Nephron progenitor cell (in vitro differentiated cells): Measurements from ENCODE around the gene PDE4D.

Source experiments
- DNase-seq: peaks from one replicate; pipeline ENCODE4 v3.0.0; 2021
- H3K27ac Mint-ChIP-seq: 2 replicates; pipeline ENCODE4 v1.8.0; 2021; ENCODE audit warnings: mild to moderate bottlenecking, moderate library complexity, mixed read lengths
- H3K27me3 Mint-ChIP-seq: 2 replicates; pipeline ENCODE4 v1.8.0; 2021; ENCODE audit warnings: mild to moderate bottlenecking, low read depth, mixed read lengths; ENCODE audit not compliant: poor library complexity
- H3K36me3 Mint-ChIP-seq: 2 replicates; pipeline ENCODE4 v1.8.0; 2021; ENCODE audit warnings: low read depth, mixed read lengths
- H3K4me1 Mint-ChIP-seq: 2 replicates; pipeline ENCODE4 v1.8.0; 2021; ENCODE audit warnings: mixed read lengths
- H3K4me3 Mint-ChIP-seq: 2 replicates; pipeline ENCODE4 v1.8.0; 2021; ENCODE audit warnings: mild to moderate bottlenecking, moderate library complexity, mixed read lengths
- H3K9me3 Mint-ChIP-seq: 2 replicates; pipeline ENCODE4 v1.8.0; 2021; ENCODE audit warnings: mild to moderate bottlenecking, moderate library complexity, mixed read lengths
- TF ChIP-seq, protein P1 (sequence below): fragments of 200-600 bp; sonication (generic); IDR thresholded peaks from 2 replicates; pipeline ENCODE4 v1.5.0; 2021; ENCODE audit warnings: antibody characterized with exemption

Gene PDE4D

DNA sequence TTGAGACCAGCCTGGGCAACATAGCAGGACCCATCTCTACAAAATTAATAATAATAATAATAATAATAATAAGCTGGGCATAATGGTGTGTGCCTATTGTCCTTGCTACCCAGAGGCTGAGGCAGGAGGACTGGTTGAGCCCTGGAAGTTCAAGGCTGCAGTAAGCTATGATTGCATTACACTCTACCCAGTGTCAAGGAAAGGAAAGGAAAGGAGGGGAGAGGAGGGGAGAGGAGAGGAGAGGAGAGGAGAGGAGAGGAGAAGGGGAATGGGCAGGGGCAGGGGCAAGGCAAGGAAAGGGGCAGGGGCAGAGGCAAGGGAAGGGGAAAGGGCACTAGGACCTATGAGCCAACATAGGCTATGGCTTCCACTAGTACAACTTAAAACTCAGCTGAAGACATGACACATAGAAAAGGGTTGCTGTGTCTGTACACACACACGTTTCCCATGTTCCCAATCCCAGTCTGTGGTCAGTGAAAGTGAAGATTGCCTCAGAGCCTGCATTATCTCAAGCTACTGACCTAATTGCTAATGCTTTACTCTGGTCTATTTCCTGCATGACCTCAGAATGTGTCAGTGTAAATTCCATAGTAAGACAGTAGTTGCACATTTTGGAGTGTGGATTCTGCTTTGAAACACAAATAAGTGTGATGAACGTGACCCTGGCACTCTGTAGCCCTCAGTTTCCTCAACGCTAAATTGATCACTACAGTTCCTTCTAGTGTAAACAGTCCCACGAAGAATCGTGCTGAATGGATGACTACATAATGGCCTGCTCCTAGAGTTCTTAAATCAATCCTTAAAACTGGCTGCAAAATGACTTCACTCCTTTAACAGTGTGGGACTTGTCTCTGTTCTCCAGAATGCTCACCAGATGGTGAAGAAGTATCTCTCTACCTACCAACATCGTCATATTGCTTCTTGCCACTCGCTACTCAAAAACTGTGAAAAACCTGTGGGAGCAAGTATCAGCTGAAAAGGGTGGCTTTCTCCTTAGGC is 813.6 kb downstream of the PDE4D start:
- DNase-seq, result no peak
- H3K4me1 Mint-ChIP-seq, result peaks cover 40% of the 10 kb centered on the region
- TF ChIP-seq, protein P1, sequence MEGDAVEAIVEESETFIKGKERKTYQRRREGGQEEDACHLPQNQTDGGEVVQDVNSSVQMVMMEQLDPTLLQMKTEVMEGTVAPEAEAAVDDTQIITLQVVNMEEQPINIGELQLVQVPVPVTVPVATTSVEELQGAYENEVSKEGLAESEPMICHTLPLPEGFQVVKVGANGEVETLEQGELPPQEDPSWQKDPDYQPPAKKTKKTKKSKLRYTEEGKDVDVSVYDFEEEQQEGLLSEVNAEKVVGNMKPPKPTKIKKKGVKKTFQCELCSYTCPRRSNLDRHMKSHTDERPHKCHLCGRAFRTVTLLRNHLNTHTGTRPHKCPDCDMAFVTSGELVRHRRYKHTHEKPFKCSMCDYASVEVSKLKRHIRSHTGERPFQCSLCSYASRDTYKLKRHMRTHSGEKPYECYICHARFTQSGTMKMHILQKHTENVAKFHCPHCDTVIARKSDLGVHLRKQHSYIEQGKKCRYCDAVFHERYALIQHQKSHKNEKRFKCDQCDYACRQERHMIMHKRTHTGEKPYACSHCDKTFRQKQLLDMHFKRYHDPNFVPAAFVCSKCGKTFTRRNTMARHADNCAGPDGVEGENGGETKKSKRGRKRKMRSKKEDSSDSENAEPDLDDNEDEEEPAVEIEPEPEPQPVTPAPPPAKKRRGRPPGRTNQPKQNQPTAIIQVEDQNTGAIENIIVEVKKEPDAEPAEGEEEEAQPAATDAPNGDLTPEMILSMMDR, result no peak

DNA sequence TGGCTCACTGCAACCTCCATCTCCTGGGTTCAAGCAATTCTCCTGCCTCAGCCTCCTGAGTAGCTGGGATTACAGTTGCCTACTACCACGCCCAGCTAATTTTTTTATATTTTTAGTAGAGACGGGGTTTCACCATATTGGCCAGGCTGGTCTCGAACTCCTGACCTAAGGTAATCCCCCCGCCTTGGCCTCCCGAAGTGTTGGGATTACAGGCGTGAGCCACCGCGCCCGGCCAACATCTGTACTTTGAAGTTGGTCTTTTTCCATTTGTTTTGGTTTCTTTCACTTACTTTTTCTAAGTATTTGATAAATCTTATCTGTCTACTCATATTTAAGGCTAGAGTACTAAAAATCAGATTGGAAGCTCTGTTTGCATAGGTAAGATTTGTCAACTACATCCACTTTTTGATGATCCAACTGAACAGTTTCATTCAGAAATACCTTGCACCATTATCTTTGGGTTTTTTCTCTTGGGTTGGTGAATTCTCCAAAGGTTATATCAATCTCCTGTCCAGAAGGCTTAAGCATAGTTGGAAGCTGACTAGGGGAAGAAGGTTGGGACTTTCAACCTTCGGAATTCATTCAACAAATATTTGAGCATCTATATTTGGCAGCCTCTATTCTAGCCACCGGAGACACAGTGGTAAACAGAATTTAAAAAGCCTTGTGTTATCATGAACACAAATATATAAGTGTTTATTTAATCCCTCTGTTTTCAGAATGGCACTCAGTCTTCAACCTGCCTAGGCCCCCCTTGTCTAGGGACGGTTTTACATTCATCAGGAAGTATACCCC is 821.6 kb downstream of the PDE4D start:
- Mint-ChIP-seq H3K27ac (no peak overlapping the region), H3K4me1 (peaks cover 28% of the 10 kb centered on the region), H3K36me3 (peaks cover 14% of the 10 kb centered on the region), H3K4me3 (no peak overlapping the region), H3K9me3 (peaks cover 14% of the 10 kb centered on the region), H3K27me3 (no peaks in the 10 kb centered on the region)
- no peak for DNase-seq
- TF ChIP-seq, protein P1, result no peak

More for the DNA sequence above, 813.6 kb downstream of the PDE4D start:
- Mint-ChIP-seq H3K4me3 (no peak overlapping the region), H3K27me3 (no peaks in the 10 kb centered on the region), H3K27ac (peak overlapping the region; percentile 81), H3K36me3 (no peaks in the 10 kb centered on the region), H3K9me3 (no peaks in the 10 kb centered on the region)

DNA sequence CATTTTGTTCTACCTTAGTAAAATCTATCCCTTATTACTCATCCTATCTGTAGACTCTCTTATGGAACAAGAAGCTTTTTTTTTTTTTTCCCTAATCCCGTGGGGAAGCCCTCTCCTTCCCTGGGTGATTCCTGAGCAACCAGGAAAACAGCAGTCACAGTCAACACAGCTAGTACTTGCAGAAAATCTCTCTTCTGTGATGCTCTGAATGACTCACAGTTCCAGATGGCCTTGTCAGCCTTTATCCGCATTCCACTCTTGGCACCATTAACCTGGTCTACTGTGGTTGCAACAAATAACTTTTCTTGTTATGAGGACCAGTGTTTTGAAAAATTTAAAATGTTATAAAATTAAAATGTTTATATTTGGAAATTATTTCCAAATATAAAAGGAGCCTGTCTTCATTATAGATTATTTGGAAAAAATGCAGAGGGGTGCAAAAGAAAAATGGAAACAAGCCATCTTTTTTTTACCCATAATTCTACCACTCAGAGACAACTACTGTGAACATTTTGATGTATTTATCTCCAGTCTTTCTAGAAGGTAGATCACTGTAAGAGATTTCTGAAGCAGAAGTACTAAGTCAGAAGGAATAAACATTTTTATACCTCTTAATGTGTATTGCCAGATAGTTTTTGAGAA is 824.0 kb downstream of the PDE4D start:
- peak overlapping the region; percentile 73 for H3K27ac Mint-ChIP-seq
- TF ChIP-seq, protein P1, result no peak
- peaks cover 14% of the 10 kb centered on the region for H3K9me3 Mint-ChIP-seq
- H3K36me3 Mint-ChIP-seq, result peaks cover 14% of the 10 kb centered on the region
- H3K4me1 Mint-ChIP-seq, result peaks cover 17% of the 10 kb centered on the region
- no peak overlapping the region for H3K4me3 Mint-ChIP-seq
- no peak for DNase-seq
- H3K27me3 Mint-ChIP-seq, result no peaks in the 10 kb centered on the region

DNA sequence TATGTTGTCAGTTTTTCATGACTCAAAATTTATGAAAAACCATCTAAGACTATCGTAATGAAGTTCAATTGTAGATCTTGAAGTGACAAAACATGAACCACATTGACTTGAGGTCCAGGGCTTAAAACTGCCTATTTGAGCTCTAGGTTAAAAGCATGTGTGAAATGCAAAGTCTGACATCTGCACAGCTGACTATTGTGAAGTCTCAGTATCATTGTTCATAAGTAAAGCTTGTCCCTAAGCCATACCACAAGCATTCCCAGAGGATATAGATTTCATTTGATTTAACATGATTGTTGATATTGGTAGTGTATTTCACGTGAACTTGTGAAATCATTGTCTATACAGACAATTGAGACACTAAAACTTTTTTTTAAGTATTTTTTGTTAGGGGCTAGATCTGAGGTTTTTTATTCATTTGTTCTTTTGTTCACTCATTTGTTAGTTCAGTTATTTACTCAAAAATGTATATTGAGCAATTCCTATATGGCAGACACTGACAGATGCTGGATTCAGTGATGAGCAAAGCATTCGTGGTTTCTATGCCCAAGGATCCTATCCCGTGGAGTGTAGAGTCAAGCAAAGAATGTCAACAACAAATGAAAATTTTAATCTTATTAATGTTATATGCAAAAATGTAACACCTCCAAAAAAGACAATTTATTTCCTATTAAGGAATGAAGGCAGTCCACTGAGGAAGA is 825.4 kb downstream of the PDE4D start:
- Mint-ChIP-seq H3K27ac (no peak overlapping the region), H3K4me1 (peaks cover 23% of the 10 kb centered on the region), H3K9me3 (peaks cover 14% of the 10 kb centered on the region), H3K27me3 (no peaks in the 10 kb centered on the region), H3K36me3 (peaks cover 14% of the 10 kb centered on the region), H3K4me3 (no peak overlapping the region)
- no peak for DNase-seq
- TF ChIP-seq, protein P1, result no peak

DNA sequence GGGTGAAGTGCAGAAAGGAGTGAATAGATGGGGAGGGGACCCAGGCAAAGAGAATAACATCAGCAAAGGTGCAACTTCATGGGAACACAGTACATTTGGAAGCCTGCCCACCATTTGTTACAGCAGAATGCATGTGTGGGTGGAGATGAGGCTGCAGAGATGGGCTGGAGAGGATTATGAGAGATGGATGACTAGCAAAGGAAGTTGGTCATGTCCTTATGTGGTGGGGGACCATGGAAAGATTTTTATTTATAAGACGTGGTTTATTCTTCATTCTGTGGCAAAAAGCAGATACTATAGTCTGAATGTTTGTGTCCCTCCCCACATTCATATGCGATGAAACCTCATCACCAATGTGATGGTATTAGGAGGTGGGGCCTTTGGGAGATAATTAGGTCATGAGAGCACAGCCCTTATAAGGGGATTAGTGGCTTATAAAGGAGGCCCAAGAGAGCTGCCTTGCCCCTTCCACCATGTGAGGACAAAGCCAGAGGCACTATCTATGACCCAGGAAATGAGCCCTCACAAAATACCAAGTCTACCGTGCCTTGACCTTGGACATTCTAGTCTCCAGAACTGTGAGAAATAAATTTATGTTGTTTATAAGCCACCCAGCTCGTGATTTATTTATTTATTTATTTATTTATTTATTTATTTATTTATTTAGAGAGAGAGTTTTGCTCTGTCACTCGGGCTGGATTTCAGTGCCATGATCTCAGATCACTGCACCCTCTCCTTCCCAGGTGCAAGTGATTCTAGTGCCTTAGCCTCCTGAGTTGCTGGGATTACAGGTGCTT is 827.0 kb downstream of the PDE4D start:
- Mint-ChIP-seq H3K9me3 (peaks cover 5% of the 10 kb centered on the region), H3K27me3 (no peaks in the 10 kb centered on the region)

More for the DNA sequence above, 827.0 kb downstream of the PDE4D start:
- H3K27ac Mint-ChIP-seq, result peak overlapping the region; percentile 57
- H3K36me3 Mint-ChIP-seq, result peaks cover 5% of the 10 kb centered on the region
- TF ChIP-seq, protein P1, result no peak
- peaks cover 26% of the 10 kb centered on the region for H3K4me1 Mint-ChIP-seq
- H3K4me3 Mint-ChIP-seq, result no peak overlapping the region
- no peak for DNase-seq
